Measurements from ENCODE around the gene TNK1. TPM values are rescaled to one million over a fixed set of nuclear protein-coding genes. Genes with fewer than 3 reads are reported as not detected.

Gene TNK1
- total RNA-seq, 1 donor from 2014 or later: 1.8 TPM

- Histone ChIP-seq H3K4me1 (no peaks in the 10 kb centered on the region), H3K27me3 (ENCODE audit: low read depth) (no peaks in the 10 kb centered on the region), H3K9me3 (replicated peaks) (no peaks in the 10 kb centered on the region), H3K4me3 (no peak overlapping the region), H3K27ac (replicated peaks) (no peak overlapping the region), H3K36me3 (no peaks in the 10 kb centered on the region)
- no peak for TF ChIP-seq CTCF (IDR thresholded peaks at IDR 0.05; ENCODE audit: borderline replicate concordance)
- intact Hi-C loops (cut with micrococcal nuclease): no loop called here
- no peak for DNase-seq
These were observed 33.9 kb downstream of the TNK1 start for GRCh38 chr17:7414837-7415236.

GRCh38 chr17:7415784-7416183 lies 34.9 kb downstream of the TNK1 start:
- no peak overlapping the region for H3K4me3 ChIP-seq
- no peak for TF ChIP-seq CTCF (IDR thresholded peaks at IDR 0.05; ENCODE audit: borderline replicate concordance)
- H3K27ac ChIP-seq (replicated peaks): no peak overlapping the region
- H3K4me1 ChIP-seq: no peaks in the 10 kb centered on the region
- intact Hi-C loops (cut with micrococcal nuclease): no loop called here
- no peak for DNase-seq
- no peaks in the 10 kb centered on the region for H3K9me3 ChIP-seq (replicated peaks)
- H3K36me3 ChIP-seq: no peaks in the 10 kb centered on the region
- H3K27me3 ChIP-seq (ENCODE audit: low read depth): no peaks in the 10 kb centered on the region

GRCh38 chr17:7416323-7416722 lies 35.4 kb downstream of the TNK1 start:
- no peak for TF ChIP-seq CTCF (IDR thresholded peaks at IDR 0.05; ENCODE audit: borderline replicate concordance)
- no peaks in the 10 kb centered on the region for H3K36me3 ChIP-seq
- no peaks in the 10 kb centered on the region for H3K27me3 ChIP-seq (ENCODE audit: low read depth)
- H3K4me1 ChIP-seq: no peaks in the 10 kb centered on the region
- H3K9me3 ChIP-seq (replicated peaks): no peaks in the 10 kb centered on the region
- H3K4me3 ChIP-seq: no peak overlapping the region
- DNase-seq: no peak
- intact Hi-C loops (cut with micrococcal nuclease): no loop called here
- H3K27ac ChIP-seq (replicated peaks): no peak overlapping the region

GRCh38 chr17:7417056-7417655 lies 36.3 kb downstream of the TNK1 start:
- Histone ChIP-seq H3K27ac (replicated peaks) (no peak overlapping the region), H3K27me3 (ENCODE audit: low read depth) (no peaks in the 10 kb centered on the region), H3K36me3 (no peaks in the 10 kb centered on the region), H3K9me3 (replicated peaks) (no peaks in the 10 kb centered on the region), H3K4me3 (no peak overlapping the region), H3K4me1 (no peaks in the 10 kb centered on the region)
- intact Hi-C loops (cut with micrococcal nuclease): no loop called here
- TF ChIP-seq CTCF (IDR thresholded peaks at IDR 0.05; ENCODE audit: borderline replicate concordance): no peak
- no peak for DNase-seq

DNA sequence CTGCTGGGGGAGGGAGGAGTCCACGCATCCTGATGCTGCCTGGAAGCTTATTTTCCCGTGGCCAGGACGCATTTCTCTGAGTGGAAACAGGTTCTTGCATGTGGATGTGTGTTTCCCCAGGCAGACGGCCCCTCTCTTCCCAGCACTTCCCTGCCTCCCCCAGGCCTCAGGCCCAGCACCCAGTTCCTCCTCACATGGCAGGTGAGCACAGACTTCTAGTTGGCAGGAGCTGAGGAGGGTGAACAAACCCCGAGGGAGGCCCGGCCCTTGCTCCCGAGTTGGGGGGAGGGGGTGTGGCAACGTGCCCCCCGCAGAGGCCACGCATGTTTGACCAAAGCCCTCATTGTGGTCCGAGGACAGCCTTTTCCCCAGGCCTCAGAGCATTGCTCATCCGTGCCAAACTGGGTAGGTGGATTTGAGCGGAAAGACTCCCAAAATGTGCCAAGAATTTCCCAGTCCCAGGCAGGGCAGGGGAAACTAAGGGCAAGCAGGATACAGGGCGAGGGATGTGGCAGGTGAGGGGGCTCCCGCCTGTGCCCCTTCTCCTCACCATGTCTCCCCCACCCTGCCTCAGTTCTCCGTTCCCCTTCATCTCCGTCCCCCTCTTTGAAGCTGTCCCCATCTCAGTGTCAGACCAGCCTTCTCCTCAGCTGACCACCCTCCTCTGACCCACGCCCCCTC lies 37.7 kb downstream of the TNK1 start:
- Histone ChIP-seq H3K36me3 (no peaks in the 10 kb centered on the region), H3K4me3 (no peak overlapping the region), H3K4me1 (no peaks in the 10 kb centered on the region), H3K27me3 (ENCODE audit: low read depth) (no peaks in the 10 kb centered on the region), H3K27ac (replicated peaks) (no peak overlapping the region), H3K9me3 (replicated peaks) (no peaks in the 10 kb centered on the region)
- intact Hi-C loops (cut with micrococcal nuclease): no loop called here
- DNase-seq: no peak
- no peak for TF ChIP-seq CTCF (IDR thresholded peaks at IDR 0.05; ENCODE audit: borderline replicate concordance)
